GM12872 (cell line): Measurements from ENCODE around the gene PSMG2.

Experiments
- CTCF ChIP-seq: IDR thresholded peaks from 3 replicates; pipeline ENCODE4 v1.5.1; 2011; ENCODE audit warnings: low read depth, mild to moderate bottlenecking, low read length, moderate library complexity; ENCODE audit not compliant: insufficient read depth

PSMG2 gene

GRCh38 chr18:12769644-12770440 is 67.0 kb downstream of the PSMG2 start:
- no peak for TF ChIP-seq CTCF

- no peak for TF ChIP-seq CTCF
Observed at GRCh38 chr18:12770469-12771219, 67.8 kb downstream of the PSMG2 start.

DNA sequence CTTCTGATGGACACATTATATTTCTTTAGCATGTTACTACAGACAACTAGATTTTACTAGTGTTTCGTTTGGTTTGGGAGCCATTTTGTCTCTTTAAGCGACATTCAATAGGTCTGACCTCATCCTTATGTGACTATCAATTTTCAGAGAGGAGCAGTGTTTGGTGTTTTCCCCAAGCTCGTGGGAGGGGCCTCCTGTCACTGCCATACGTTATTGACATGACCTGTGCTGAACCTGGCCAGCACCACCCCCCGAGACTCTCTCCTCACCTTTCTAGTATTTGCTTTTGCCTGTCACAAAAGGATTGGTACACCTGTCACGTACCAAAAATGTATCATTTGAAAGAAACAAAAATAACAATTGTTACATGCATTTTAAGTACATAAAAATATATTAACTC is 69.3 kb downstream of the PSMG2 start:
- TF ChIP-seq CTCF: no peak

- no peak for TF ChIP-seq CTCF
Observed at GRCh38 chr18:12773369-12773768, 70.5 kb downstream of the PSMG2 start.

DNA sequence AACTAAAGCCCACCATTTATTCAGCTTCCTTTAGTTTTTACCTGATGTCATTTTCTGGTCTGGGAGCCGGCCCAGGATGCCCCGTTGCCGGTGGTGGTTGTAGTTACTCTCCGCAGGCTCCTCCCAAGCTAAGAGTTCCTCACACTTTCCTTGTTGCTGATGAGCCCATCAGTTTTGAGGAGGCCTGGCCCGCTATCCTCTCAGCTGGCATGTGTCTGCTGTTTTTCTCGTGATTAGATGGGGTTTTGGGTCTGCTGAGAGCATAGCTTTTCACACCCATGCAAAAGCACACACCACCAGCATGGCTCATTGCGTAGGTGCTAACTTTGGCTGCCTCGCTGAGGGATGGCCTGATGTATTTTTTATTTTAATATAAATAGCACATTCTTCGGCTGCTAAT is 72.1 kb downstream of the PSMG2 start:
- no peak for TF ChIP-seq CTCF
